ENCODE data around the gene FOXO3. TPM values are rescaled to one million over a fixed set of nuclear protein-coding genes. Genes with fewer than 3 reads are reported as not detected.

FOXO3 gene
- total RNA-seq, 3 donors from 2014 or later (not counting 1 experiment from before 2014, with no cell fraction given), result 43.1 to 70.4 (median 51.3) TPM

GRCh38 chr6:108550256-108550655 is 10.5 kb upstream of the FOXO3 start:
- H3K4me3 Mint-ChIP-seq, result no peak overlapping the region
- H3K27ac Mint-ChIP-seq, result peak overlapping the region in 1 of 2 donors; percentile 38
- Histone ChIP-seq H3K27me3 (ENCODE audit: control insufficient read depth, insufficient read depth, low read length) (no peaks in the 10 kb centered on the region), H3K27ac (ENCODE audit: low read length) (no peak overlapping the region), H3K9me3 (ENCODE audit: control insufficient read depth, insufficient read depth, low read length) (no peaks in the 10 kb centered on the region), H3K36me3 (ENCODE audit: control insufficient read depth, insufficient read depth, low read length) (no peaks in the 10 kb centered on the region), H3K4me3 (ENCODE audit: low read length) (no peak overlapping the region), H3K4me1 (ENCODE audit: control insufficient read depth, insufficient read depth, low read length) (peaks cover 11% of the 10 kb centered on the region)
- H3K27me3 Mint-ChIP-seq (ENCODE audit: low read depth in 2 of 2), result no peaks in the 10 kb centered on the region
- intact Hi-C loops (cut with micrococcal nuclease), result no loop called here
- ATAC-seq (no peak), DNase-seq (no peak)
- TF ChIP-seq, protein P1, sequence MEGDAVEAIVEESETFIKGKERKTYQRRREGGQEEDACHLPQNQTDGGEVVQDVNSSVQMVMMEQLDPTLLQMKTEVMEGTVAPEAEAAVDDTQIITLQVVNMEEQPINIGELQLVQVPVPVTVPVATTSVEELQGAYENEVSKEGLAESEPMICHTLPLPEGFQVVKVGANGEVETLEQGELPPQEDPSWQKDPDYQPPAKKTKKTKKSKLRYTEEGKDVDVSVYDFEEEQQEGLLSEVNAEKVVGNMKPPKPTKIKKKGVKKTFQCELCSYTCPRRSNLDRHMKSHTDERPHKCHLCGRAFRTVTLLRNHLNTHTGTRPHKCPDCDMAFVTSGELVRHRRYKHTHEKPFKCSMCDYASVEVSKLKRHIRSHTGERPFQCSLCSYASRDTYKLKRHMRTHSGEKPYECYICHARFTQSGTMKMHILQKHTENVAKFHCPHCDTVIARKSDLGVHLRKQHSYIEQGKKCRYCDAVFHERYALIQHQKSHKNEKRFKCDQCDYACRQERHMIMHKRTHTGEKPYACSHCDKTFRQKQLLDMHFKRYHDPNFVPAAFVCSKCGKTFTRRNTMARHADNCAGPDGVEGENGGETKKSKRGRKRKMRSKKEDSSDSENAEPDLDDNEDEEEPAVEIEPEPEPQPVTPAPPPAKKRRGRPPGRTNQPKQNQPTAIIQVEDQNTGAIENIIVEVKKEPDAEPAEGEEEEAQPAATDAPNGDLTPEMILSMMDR (IDR thresholded peaks at IDR 0.05), result no peak
- no peaks in the 10 kb centered on the region for H3K9me3 Mint-ChIP-seq
- H3K36me3 Mint-ChIP-seq, result no peaks in the 10 kb centered on the region
- peaks cover 21 to 22% of the 10 kb centered on the region in 2 donors for H3K4me1 Mint-ChIP-seq
- 93% methylated on average over 3 of the region's 3 CpGs for WGBS (ENCODE audit: insufficient coverage)

- peak overlapping the region in 1 of 2 donors; percentile 24 for H3K27ac Mint-ChIP-seq
- H3K4me3 Mint-ChIP-seq, result peak overlapping the region; percentile 40
- peaks cover 7% of the 10 kb centered on the region for H3K4me1 ChIP-seq (ENCODE audit: control insufficient read depth, insufficient read depth, low read length)
Observed at GRCh38 chr6:108555399-108556052, 5.2 kb upstream of the FOXO3 start.

GRCh38 chr6:108556250-108556649 is 4.5 kb upstream of the FOXO3 start:
- H3K4me3 Mint-ChIP-seq, result peak overlapping the region; percentile 96
- no peaks in the 10 kb centered on the region for H3K27me3 Mint-ChIP-seq (ENCODE audit: low read depth in 2 of 2)
- Histone ChIP-seq H3K36me3 (ENCODE audit: control insufficient read depth, insufficient read depth, low read length) (no peaks in the 10 kb centered on the region), H3K4me1 (ENCODE audit: control insufficient read depth, insufficient read depth, low read length) (peaks cover 7% of the 10 kb centered on the region), H3K27ac (ENCODE audit: low read length) (no peak overlapping the region), H3K9me3 (ENCODE audit: control insufficient read depth, insufficient read depth, low read length) (no peaks in the 10 kb centered on the region), H3K4me3 (ENCODE audit: low read length) (no peak overlapping the region), H3K27me3 (ENCODE audit: control insufficient read depth, insufficient read depth, low read length) (no peaks in the 10 kb centered on the region)
- TF ChIP-seq, protein P1 (IDR thresholded peaks at IDR 0.05), result no peak
- no peaks in the 10 kb centered on the region for H3K36me3 Mint-ChIP-seq
- H3K27ac Mint-ChIP-seq, result no peak overlapping the region
- 95% methylated on average over 5 of the region's 5 CpGs for WGBS (ENCODE audit: insufficient coverage)
- no peaks in the 10 kb centered on the region for H3K9me3 Mint-ChIP-seq
- ATAC-seq (no peak), DNase-seq (no peak)
- intact Hi-C loops (cut with micrococcal nuclease), result loop anchor here (5.0 kb wide), 4 partner anchors 281 to 734 kb away; partner anchors contain the start of gene SCML4
- peaks cover 0 to 7% of the 10 kb centered on the region in 2 donors for H3K4me1 Mint-ChIP-seq

More at GRCh38 chr6:108555399-108556052, 5.2 kb upstream of the FOXO3 start:
- intact Hi-C loops (cut with micrococcal nuclease), result loop anchor here (5.0 kb wide), 4 partner anchors 282 to 733 kb away; partner anchors contain the start of gene SCML4
- Histone ChIP-seq H3K36me3 (ENCODE audit: control insufficient read depth, insufficient read depth, low read length) (no peaks in the 10 kb centered on the region), H3K27me3 (ENCODE audit: control insufficient read depth, insufficient read depth, low read length) (no peaks in the 10 kb centered on the region), H3K4me3 (ENCODE audit: low read length) (no peak overlapping the region), H3K27ac (ENCODE audit: low read length) (no peak overlapping the region), H3K9me3 (ENCODE audit: control insufficient read depth, insufficient read depth, low read length) (no peaks in the 10 kb centered on the region)
- ATAC-seq (no peak), DNase-seq (no peak)
- H3K27me3 Mint-ChIP-seq (ENCODE audit: low read depth in 2 of 2), result no peaks in the 10 kb centered on the region
- H3K9me3 Mint-ChIP-seq, result no peaks in the 10 kb centered on the region
- WGBS (ENCODE audit: insufficient coverage), result 92% methylated on average over 7 of the region's 7 CpGs
- TF ChIP-seq, protein P1 (IDR thresholded peaks at IDR 0.05), result no peak
- H3K4me1 Mint-ChIP-seq, result peaks cover 0 to 7% of the 10 kb centered on the region in 2 donors
- H3K36me3 Mint-ChIP-seq, result no peaks in the 10 kb centered on the region
